HG03066 (cell line): ENCODE measurements around the gene NMU.
"Not testable (repeated sequence)": the region's sequence is repeated elsewhere in the genome, so short reads cannot be mapped to it uniquely, and the experiment has no call there.

Source experiments
- ATAC-seq: cut with Tn5 transposase; IDR thresholded peaks from one replicate; pipeline ENCODE4 v1.9.1; 2021; ENCODE audit warnings: low read depth; ENCODE audit not compliant: unreplicated experiment

The NMU gene

DNA sequence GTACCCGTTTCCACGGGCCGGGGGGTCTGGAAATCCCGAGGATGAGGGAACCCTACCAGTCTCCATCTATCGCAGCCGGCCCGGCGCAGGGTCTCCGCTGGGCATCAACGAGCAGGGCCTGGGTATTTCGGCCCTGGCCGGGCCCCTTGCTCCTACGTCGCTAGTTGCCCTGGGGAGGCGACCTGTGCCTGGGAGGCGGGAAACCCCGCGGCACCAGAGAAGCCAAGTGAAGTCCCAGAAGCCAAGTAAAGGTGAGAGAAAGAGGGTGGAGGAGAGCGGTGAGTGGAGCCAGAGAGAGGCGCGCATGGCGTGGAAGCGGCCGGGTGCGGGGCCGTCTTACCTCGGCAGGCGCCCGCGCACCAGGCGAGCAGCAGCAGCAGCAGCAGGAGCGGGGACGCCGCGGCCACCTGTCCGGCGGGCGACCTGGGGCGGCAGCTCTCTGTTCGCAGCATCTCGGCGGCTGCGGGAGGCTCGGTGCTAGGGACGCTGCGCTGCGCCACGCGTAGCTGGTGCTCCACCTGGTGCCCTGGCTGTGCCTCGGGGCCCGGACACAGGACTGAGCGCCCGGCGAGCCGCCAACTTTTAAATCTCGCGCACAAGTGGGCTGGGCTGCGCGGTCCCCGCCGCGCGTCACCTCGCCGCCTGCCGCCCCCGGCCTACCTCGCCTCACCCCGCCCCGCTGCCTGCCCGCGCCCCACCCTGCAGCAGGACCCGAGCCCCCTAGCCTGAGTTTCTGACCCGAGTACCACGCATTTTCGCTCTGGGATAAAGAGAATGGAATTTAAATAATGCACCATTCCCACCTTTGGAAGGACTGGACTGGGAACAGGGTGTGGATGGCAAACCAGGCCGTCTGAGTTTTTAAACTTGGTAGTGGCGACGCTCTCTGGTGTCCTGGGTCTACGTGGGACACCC lies at the start of gene NMU:
NMU (minus strand) TSS at position 558 of the 915 bp plus-strand sequence; CDS start at position 452, 106 bp downstream.
- peak; percentile 72 for ATAC-seq

DNA sequence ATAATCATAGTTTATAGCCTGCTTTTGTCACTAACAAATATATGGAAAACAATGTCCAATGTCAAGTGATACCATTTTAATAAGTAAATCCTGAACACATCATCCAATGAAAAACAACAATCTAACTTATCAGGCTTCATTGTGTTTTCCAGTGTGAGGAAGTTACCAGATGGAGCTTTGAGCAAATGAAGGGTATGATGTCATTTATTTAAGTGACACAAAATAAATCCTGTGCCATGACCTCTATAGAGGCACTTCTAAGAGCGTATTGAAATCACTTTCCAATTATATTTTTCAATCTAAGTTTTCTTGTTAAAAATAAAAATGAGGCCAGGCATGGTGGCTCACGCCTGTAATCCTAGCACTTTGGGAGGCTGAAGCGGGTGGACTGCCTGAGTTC lies 48.2 kb upstream of the NMU start:
- no peak for ATAC-seq

GRCh38 chr4:55682797-55683196 lies 46.7 kb upstream of the NMU start:
- not testable (repeated sequence) for ATAC-seq

DNA sequence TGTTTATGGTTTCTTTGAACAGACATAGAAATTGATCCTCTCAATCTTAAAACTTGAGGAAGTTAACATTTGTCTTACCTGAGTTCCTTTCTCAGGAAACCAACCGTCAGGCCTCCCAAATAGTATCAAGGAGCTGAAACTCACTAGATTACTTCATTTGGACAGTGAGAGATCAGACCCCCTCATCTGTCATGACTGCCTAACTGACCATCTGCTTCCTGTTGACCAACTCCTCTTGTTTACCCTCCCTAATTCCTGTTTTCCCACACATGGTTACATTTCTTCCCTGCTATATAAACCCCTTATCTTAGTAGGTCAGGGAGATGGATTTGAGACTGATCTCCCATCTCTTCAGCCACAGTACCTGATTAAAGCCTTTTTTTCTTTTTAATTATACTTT lies 46.2 kb upstream of the NMU start:
- ATAC-seq = no peak

DNA sequence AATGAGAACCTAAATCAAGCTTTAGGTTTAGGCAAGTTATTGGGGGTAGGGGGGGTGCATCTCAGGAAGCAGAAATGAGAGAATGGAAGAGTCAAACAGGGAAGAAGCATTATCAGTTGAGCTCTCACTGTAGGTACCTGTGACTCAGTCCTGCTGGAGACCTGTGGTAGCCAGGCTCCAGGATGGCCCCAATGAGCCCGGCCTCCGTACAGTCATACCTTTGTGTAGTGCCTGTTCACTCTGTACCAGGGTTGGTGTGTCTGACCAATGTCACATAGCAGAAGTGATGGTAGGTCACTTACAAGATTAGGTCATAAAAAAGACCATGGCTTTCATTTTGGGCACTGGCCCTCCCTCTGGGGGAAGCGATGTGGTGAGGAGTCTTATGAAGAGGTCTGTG lies 45.3 kb upstream of the NMU start:
- no peak for ATAC-seq

GRCh38 chr4:55675196-55675793 lies 39.2 kb upstream of the NMU start:
- ATAC-seq = no peak

- no peak for ATAC-seq
Measured at GRCh38 chr4:55673424-55673823, 37.3 kb upstream of the NMU start.

DNA sequence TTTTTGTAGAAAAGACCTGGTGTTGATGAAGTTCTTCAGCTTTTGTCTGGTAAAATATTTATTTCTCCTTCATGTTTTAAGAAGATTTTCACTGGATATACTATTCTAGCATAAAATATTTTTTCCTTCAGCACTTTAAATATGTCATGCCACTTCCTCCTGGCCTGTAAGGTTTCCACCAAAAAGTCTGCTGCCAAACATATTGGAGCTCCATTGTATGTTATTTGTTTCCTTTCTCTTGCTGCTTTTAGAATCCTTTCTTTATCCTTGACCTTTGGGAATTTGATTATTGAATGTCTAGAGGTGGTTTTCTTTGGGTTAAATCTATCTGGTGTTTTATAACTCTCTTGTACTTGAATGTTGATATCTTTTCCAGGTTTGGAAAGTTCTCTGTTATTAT lies 35.6 kb upstream of the NMU start:
- no peak for ATAC-seq

GRCh38 chr4:55670695-55671094 lies 34.6 kb upstream of the NMU start:
- ATAC-seq = no peak

- ATAC-seq = no peak
Measured at GRCh38 chr4:55668449-55668848, 32.4 kb upstream of the NMU start.

GRCh38 chr4:55666535-55666934 lies 30.4 kb upstream of the NMU start:
- ATAC-seq = no peak

- no peak for ATAC-seq
Measured at GRCh38 chr4:55663145-55663544, 27.0 kb upstream of the NMU start.

DNA sequence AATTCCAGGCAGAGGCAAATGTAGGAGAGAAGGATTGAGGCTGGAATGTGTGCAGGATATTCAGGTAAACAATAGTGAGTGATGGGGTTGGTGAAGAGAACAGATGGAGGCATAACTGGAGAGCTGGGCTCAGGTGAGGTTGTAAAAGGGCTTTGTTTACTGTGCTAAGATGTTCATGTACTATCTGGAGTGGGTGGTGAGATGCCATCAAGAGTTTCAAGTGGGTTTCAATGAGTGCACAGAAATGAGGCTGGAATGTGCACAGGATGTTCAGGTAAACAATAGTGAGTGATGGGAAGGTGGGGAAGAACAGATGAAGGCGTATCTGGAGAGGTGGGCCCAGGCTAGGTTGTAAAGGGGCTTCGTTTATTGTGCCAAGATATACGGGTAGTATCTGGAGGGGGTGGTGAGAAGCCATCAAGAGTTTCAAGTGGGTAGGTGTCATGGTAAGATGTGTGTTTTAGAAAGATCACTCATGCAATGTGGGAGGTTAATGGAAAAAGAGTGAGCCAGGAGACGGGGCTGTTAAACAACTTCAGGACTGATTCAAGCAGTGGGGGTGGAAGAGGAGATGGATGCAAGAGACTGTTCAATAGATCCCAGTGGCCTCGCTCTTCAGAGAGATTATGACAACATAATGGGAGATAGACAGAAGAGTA lies 25.4 kb upstream of the NMU start:
- ATAC-seq = no peak

- ATAC-seq = no peak
Measured at GRCh38 chr4:55658657-55659056, 22.6 kb upstream of the NMU start.

DNA sequence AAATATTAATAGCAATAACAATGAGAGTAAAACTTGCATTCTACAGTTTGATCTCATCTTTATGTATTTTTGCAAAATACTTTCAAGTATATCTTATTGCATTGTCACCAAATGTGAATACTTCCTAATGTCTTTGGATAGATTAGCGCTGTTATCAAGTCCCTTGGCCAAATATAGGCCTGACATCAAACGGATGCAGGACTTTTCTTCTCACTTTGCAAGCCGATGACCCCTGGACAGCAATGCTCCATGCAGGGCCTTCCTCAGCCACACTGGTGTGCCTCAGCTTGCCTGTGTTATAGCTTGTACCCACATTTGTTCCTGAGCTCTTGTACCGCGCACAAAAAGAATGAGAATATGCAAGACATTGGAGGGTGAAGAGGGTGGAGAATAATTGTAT lies 18.0 kb upstream of the NMU start:
- no peak for ATAC-seq

DNA sequence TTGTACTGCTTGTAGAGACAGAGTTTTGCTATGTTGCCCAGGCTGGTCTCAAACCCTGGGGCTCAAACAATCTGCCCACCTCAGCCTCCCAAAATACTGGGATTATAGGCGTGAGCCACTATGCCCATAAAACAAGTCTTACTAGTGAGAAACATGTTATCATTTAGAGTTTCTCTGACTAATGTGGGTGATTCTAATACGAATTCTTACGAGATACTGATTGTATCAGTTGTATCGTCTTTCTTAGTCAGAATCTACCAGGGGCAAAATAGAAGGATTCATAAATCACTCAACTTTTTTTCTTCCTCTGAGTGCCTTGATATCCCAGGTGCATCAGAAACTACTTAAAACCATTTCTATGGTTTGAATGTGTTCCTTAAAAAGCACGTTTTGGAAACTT lies 14.4 kb upstream of the NMU start:
- no peak for ATAC-seq

DNA sequence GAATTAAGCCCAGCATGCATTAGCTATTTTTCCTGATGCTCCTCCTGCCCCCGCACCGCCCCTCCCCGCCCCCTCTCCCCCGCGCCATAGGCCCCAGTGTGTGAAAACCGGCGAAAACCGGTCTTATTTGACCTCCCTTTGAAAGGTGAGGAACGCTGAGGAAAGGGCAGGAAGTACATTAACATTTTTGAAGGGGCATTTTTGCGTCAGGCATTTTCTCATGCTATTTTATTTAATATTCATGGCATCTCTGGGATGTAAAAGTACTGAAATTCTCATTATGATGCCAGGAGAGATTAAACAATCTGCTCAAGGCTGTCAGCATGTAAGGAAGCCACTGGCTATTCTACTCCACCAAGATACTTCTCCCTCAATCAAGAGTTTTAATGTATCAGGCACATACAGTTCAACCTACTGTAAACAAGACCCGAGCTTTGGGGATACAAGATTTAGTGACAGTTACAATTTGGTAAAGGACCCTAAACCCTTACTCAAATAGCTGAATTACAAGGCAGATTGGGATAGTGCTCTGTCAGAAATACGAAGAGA lies 1.2 kb upstream of the NMU start:
- ATAC-seq = no peak

GRCh38 chr4:55636656-55636999 lies 530 bp upstream of the NMU start:
- no peak for ATAC-seq

- ATAC-seq = no peak
Measured at GRCh38 chr4:55635282-55635681, 816 bp downstream of the NMU start.

DNA sequence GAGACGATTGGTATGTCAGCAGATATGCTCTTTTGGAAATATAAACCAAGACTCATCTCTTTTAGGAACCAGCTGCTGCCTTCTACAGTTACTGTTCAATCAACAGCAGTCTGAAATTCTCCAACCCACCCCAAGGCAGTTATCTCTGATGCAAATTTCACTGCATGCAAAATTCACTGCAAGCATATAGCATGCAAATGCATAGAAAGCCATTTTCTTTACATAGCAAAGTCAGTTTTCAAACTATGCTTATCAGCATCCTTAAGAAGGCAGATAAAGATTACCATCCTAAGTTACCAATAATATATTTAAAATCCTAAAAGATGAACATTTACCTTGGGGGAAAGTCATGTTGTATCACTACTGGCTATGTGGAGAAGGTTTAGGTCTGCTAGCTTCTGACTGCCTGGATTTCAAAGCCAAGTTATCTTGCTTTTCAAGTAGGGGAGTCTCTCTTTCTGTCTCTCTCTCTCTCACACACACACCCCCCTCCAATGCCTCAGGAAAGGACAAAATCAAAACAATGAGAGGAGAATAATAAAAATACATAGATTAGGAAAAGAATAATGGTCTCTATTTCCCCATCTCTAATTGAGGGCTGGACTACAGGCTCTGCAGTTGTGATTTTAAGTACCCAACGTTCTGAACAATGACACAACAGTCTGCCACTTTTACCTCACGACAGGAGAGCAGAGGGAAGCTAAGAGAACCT lies 1.5 kb downstream of the NMU start:
- no peak for ATAC-seq

DNA sequence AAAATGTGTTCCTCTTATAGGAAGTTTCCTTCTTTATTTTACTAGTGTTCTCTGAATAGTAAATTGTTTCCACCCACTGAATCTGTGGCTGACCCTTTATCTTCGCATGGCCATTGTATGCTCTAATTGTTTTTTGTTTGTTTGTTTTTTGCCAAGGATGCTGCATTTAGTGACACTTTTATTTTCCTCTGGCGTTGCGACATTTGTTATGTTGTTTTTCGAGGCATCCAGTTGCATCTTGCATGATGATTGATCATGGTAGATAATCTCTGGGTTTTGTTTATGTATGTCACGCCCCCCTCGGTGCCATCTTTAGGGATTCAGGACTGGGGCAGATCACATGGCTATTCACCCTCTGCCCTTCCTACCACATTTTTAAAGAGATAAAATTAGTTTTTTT lies 2.2 kb downstream of the NMU start:
- ATAC-seq = no peak
